ENCODE measurements around the gene TRABD2A.

DNA sequence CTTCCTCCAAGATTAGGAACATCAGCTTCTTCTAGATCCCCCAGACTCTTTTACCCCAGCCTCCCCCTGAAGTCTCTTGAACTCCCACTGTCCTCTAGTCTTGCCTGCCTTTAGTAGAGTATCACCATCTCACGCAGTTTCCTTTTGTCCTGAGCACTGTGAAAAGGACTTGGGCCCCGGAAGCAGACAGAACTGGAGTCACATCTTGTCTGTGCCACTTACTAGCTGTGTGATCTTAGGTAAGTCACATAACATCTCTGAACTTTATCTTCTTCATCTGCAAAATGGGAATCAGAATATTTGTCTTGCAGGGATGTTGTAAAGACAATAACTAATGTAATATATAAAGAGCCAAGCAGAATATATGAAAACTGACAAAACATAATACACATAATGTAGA, 8.4 kb upstream of the TRABD2A start:
- TF ChIP-seq, protein P1, sequence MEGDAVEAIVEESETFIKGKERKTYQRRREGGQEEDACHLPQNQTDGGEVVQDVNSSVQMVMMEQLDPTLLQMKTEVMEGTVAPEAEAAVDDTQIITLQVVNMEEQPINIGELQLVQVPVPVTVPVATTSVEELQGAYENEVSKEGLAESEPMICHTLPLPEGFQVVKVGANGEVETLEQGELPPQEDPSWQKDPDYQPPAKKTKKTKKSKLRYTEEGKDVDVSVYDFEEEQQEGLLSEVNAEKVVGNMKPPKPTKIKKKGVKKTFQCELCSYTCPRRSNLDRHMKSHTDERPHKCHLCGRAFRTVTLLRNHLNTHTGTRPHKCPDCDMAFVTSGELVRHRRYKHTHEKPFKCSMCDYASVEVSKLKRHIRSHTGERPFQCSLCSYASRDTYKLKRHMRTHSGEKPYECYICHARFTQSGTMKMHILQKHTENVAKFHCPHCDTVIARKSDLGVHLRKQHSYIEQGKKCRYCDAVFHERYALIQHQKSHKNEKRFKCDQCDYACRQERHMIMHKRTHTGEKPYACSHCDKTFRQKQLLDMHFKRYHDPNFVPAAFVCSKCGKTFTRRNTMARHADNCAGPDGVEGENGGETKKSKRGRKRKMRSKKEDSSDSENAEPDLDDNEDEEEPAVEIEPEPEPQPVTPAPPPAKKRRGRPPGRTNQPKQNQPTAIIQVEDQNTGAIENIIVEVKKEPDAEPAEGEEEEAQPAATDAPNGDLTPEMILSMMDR (IDR thresholded peaks at IDR 0.05): no peak
- TF ChIP-seq POLR2AphosphoS5 (IDR thresholded peaks at IDR 0.05): no peak
- no peak for TF ChIP-seq EP300 (IDR thresholded peaks at IDR 0.05)
- TF ChIP-seq POLR2A (IDR thresholded peaks at IDR 0.05): no peak

All from stomach (tissue), 4 donors.